Stimulated activated CD8-positive, alpha-beta memory T cell treated with anti-CD3 and anti-CD28 coated beads, Interleukin-4, amount 100 ng/mL, for 24 hours (primary cell): ENCODE data around the gene SPTSSB.

Experiments used
- DNase-seq: peaks from one replicate; pipeline ENCODE4 v3.0.0-alpha.2; 2020; ENCODE audit warnings: low read depth

Gene SPTSSB

GRCh38 chr3:161339517-161340500 lies 31.5 kb downstream of the SPTSSB start:
- no peak for DNase-seq

GRCh38 chr3:161337311-161337710 lies 34.0 kb downstream of the SPTSSB start:
- DNase-seq, result no peak

GRCh38 chr3:161336661-161337060 lies 34.7 kb downstream of the SPTSSB start:
- no peak for DNase-seq

- DNase-seq, result no peak
These were observed 37.6 kb downstream of the SPTSSB start for GRCh38 chr3:161333696-161334095.

- no peak for DNase-seq
These were observed 38.5 kb downstream of the SPTSSB start for GRCh38 chr3:161332792-161333191.

GRCh38 chr3:161325059-161325458 lies 46.3 kb downstream of the SPTSSB start:
- DNase-seq, result no peak

DNA sequence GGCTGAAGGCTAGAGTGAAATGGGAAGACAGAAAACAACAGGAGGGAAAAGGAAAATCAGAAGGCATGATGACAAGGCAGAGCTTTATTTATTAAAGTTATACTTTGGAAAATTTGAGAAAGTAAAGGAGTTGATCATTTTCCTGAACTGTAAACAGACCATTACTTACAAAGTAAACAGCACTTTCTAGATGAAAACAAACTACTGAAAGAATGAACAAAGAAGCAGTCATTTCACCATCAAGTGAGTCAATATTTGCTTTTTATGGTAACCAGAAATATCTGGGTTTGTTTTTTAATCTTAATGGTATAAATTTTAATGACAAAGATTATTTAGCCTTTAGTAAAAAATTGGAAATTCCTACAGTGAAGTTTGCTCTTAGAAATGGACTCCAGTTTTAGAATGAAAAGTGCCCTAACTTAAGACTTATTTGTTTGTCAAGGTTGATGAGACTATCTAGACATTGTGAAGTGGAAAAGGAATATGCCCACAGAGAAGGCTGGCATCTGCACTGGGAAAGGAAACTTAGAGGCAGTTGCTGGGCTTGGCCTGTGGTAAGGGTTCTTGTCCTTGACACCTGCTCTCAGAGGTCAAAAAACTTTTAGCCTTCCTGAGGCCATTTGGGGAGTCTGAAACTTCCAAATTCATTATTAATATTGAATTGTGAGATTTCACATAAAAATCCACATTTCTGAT lies 47.2 kb downstream of the SPTSSB start:
- no peak for DNase-seq

- no peak for DNase-seq
These were observed 48.3 kb downstream of the SPTSSB start for GRCh38 chr3:161322781-161323568.

DNA sequence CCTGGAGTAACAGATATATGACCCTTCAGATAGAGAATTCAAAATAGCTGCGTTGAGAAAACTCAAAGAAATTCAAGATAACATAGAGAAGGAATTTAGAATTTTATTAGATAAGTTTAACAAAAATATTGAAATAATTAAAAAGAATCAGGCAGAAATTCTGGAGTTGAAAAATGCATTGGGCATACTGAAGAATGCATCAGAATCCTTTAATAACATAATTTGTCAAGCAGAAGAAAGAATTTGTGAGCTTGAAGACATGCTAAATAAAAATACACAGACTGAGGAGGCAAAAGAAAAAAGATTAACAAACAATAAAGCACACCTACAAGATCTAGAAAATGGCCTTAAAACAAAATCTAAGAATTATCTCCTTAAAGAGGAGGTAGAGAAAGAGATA lies 50.5 kb downstream of the SPTSSB start:
- DNase-seq, result no peak

DNA sequence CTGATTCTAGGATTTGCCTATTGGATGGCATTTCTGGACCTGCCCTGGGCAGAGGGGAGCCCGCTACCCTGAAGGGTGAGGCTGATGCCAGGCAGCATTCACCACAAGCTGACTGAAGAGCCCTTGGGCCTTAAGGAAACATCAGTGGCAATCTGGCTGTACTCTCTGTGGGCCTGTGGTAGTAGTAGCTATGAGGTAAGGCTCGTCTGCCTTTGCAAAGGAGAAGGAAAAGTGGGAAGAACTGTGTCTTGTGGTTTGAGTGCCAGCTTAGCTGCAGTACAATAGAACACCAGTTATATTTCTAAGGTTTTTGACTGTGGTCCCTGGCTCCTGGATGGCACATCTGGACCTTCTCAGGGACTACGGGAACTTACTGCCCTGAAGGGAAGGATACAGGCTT lies 51.5 kb downstream of the SPTSSB start:
- no peak for DNase-seq

DNA sequence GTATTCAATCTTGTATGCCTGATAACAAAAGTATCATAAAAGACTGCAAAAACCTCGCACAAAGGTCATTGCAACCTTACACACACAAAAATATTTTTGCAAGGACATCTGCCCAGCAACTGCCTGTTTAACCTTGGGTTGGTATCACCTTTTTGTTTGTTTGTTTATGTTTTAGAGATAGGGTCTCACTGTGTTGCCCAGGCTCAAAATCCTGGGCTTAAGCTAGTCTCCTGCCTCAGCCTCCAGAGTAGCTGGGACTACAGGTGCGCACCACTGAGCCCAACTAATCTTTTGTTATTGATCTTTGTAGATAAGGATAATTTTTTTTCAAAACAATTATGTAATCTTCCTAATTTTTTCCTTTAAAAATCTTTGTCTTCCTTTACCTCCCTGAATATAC lies 54.2 kb downstream of the SPTSSB start:
- DNase-seq, result no peak

GRCh38 chr3:161316006-161316689 lies 55.2 kb downstream of the SPTSSB start:
- no peak for DNase-seq

DNA sequence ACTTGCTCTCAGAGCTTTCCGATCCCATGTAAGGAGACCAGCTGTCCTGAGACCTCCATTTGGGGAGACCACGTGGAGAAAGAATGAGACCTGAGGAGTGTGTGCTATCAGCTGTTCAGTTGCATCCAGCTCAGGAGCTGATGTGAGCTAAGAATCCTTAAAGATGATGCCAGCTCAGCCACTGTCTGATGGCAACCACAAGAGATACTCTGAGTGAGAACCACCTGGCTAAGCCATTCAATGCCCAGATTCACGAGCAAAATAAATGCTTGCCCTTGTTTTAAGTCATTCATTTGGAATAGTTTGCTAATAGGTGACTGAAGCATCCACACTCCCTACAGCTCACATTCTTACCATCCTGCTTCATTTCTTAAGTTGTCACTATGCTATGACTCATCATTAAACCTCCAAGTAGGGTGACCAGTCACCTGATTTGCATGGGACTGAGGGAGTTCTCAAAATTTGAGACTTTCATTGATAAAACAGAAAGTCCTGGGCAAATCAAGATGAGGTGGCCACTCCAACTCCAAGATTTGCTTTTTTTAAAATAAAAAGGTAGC lies 56.4 kb downstream of the SPTSSB start:
- no peak for DNase-seq

- DNase-seq, result peak; percentile 32
These were observed 60.5 kb downstream of the SPTSSB start for GRCh38 chr3:161310649-161311423.

DNA sequence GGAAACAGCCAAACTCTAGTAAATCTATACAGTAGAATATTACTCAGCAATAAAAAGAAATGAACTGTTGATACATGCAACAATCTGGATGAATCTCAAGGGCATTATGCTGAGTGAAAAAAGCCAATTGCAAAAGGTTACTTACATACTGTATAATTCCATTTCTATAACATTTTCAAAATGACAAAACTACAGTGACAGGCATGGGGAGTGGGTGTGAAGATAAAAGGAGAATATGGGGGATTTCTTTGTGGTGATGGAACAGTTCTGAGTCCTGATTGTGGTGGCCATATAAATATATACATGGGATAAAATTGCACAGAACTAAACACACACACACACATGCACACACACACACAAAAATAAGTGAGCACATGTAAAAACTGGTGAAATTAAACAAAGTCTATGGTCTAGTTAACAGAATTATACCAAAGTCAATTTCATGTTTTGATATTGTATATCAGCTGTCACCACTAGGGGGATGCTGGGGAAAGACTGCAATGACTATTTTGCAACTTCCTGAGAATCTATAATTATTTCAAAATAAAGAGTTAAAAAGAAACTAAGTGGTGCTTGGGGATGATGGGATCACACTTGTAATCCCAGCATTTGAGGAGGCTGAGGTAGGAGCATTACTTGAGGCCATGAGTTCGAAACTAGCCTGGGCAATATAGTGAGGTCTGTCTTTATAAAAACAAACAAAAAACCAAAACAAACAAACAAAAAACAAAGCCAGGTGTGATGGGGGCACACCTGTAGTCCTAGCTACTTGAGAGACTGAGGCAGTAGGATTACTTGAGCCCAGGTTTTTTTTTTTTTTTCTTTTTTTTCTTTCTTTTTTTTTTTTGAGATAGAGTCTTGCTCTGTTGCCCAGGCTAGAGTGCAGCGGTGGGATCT lies 66.0 kb downstream of the SPTSSB start:
- DNase-seq, result no peak

DNA sequence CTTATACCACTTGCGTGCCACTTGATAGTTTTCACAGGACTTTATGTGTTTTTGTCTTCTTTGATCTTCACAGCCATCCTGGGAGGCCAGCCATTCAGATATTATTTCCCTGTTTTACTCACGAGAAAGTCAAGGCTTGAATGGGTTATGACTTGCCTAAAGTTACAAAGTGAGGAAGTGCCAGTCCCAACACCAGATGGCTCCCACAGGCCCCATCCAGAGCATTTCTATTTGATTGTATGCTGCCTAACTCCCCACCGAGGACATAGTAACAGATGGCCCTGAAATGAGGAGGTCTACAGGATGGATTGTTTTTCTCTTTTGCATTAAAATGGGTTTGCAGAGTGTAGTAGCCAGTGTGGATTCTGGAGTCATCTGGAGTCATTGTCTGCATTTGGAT lies 74.5 kb downstream of the SPTSSB start:
- no peak for DNase-seq

GRCh38 chr3:161295325-161295724 lies 76.0 kb downstream of the SPTSSB start:
- DNase-seq, result no peak
